ENCODE results near the gene RFX2.
"Not testable (repeated sequence)": the region's sequence is repeated elsewhere in the genome, so short reads cannot be mapped to it uniquely, and the experiment has no call there.

Gene RFX2

GRCh38 chr19:6076675-6077463, 33.4 kb downstream of the RFX2 start:
- DNase-seq (ENCODE audit: extremely low read depth in 1 of 2, low read depth in 1 of 2): no peak

GRCh38 chr19:6076291-6076665, 34.0 kb downstream of the RFX2 start:
- DNase-seq (ENCODE audit: extremely low read depth in 1 of 2, low read depth in 1 of 2): no peak

GRCh38 chr19:6074709-6075403, 35.4 kb downstream of the RFX2 start:
- DNase-seq (ENCODE audit: extremely low read depth in 1 of 2, low read depth in 1 of 2): no peak

GRCh38 chr19:6073858-6074708, 36.2 kb downstream of the RFX2 start:
- DNase-seq (ENCODE audit: extremely low read depth in 1 of 2, low read depth in 1 of 2): no peak

- DNase-seq (ENCODE audit: extremely low read depth in 1 of 2, low read depth in 1 of 2): not testable (repeated sequence)
These were observed 37.1 kb downstream of the RFX2 start for GRCh38 chr19:6073233-6073632.

GRCh38 chr19:6071875-6072274, 38.4 kb downstream of the RFX2 start:
- no peak for DNase-seq (ENCODE audit: extremely low read depth in 1 of 2, low read depth in 1 of 2)

- DNase-seq (ENCODE audit: extremely low read depth in 1 of 2, low read depth in 1 of 2): no peak
These were observed 39.4 kb downstream of the RFX2 start for GRCh38 chr19:6070720-6071485.

GRCh38 chr19:6070207-6070681, 40.1 kb downstream of the RFX2 start:
- DNase-seq (ENCODE audit: extremely low read depth in 1 of 2, low read depth in 1 of 2): no peak

- DNase-seq (ENCODE audit: extremely low read depth in 1 of 2, low read depth in 1 of 2): no peak
These were observed 41.0 kb downstream of the RFX2 start for GRCh38 chr19:6069268-6069791.

- no peak for DNase-seq (ENCODE audit: extremely low read depth in 1 of 2, low read depth in 1 of 2)
These were observed 41.6 kb downstream of the RFX2 start for GRCh38 chr19:6068711-6069110.

GRCh38 chr19:6067975-6068374, 42.3 kb downstream of the RFX2 start:
- DNase-seq (ENCODE audit: extremely low read depth in 1 of 2, low read depth in 1 of 2): no peak

- DNase-seq (ENCODE audit: extremely low read depth in 1 of 2, low read depth in 1 of 2): no peak
These were observed 43.3 kb downstream of the RFX2 start for GRCh38 chr19:6066661-6067646.

- peak; percentile 29 to 42 for DNase-seq (ENCODE audit: extremely low read depth in 1 of 2, low read depth in 1 of 2)
These were observed 44.5 kb downstream of the RFX2 start for GRCh38 chr19:6065685-6066374.

GRCh38 chr19:6064336-6065073, 45.8 kb downstream of the RFX2 start:
- no peak for DNase-seq (ENCODE audit: extremely low read depth in 1 of 2, low read depth in 1 of 2)

GRCh38 chr19:6063576-6064335, 46.5 kb downstream of the RFX2 start:
- no peak for DNase-seq (ENCODE audit: extremely low read depth in 1 of 2, low read depth in 1 of 2)

GRCh38 chr19:6062961-6063575, 47.2 kb downstream of the RFX2 start:
- no peak for DNase-seq (ENCODE audit: extremely low read depth in 1 of 2, low read depth in 1 of 2)

- DNase-seq (ENCODE audit: extremely low read depth in 1 of 2, low read depth in 1 of 2): no peak
These were observed 48.0 kb downstream of the RFX2 start for GRCh38 chr19:6062274-6062673.
